BJ (cell line): Measurements from ENCODE around the gene PRTN3. TPM values are rescaled to one million over a fixed set of nuclear protein-coding genes. Genes with fewer than 3 reads are reported as not detected.

Experiments
- CTCF ChIA-PET: fragments of 350-600 bp; formaldehyde crosslinking; extraction: SDS; loops from one replicate; lab custom pipeline; 2021; ENCODE audit warnings: antibody characterized with exemption, inconsistent platforms; lab: Yijun Ruan, JAX
- POLR2A ChIA-PET: fragments of 300-600 bp; sonication (Branson Sonifier 250); formaldehyde crosslinking; extraction: SDS; loops from one replicate; lab custom pipeline; 2021; ENCODE audit warnings: antibody characterized with exemption; lab: Charles Lee
- DNase-seq: peaks from one replicate; pipeline ENCODE4 v3.0.0-alpha.2; 2011; ENCODE audit warnings: low read depth
- H3K27me3 ChIP-seq: 2 replicates; pipeline ENCODE4 v1.6.0; 2011; ENCODE audit warnings: low read length; ENCODE audit not compliant: control insufficient read depth, insufficient read depth
- H3K36me3 ChIP-seq: 2 replicates; pipeline ENCODE4 v1.5.1; 2011; ENCODE audit warnings: low read length; ENCODE audit not compliant: control insufficient read depth, insufficient read depth
- H3K4me3 ChIP-seq: 2 replicates; pipeline ENCODE4 v1.5.1; 2011; ENCODE audit warnings: low read depth, mild to moderate bottlenecking, control low read depth, low read length
- polyA plus RNA-seq: library from polyadenylated mRNA; depleted of rRNA; stranded (reverse); fragments of >200 nt; gene quantifications from 2 replicates; pipeline ENCODE4 v1.2.3, GENCODE V29; 2011
- TF ChIP-seq, protein P1 (sequence below): IDR thresholded peaks from 2 replicates; pipeline ENCODE4 v1.5.1; 2011; ENCODE audit warnings: low read depth, mild to moderate bottlenecking, control low read depth, inconsistent platforms, low read length, moderate library complexity; ENCODE audit not compliant: insufficient read depth

The PRTN3 gene
- polyA plus RNA-seq, 1 experiment = not detected

DNA sequence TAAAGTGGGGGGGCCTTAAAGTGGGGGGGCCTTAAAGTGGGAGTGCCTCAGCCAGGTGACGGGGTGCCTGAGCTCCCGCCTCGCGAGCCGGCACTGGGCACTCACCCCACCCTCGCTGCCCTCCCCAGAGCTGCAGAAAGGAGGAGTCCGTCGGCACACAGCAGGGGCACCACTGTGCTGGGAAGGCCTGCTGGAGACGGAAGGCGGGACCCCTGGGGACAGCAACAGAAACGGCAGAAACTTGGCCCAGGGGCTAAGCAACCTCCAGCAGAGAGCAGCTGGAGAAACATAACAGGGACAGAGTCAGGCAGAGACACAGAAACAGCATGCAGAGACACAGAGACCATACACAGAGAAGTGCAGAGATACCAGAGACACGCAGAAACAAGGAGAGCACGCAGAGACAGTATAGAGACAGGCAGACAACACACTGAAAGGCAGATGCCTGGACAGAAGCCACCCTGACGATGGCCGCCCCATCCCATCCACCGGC lies 26.5 kb downstream of the PRTN3 start:
- H3K4me3 ChIP-seq = no peak overlapping the region
- TF ChIP-seq, protein P1, sequence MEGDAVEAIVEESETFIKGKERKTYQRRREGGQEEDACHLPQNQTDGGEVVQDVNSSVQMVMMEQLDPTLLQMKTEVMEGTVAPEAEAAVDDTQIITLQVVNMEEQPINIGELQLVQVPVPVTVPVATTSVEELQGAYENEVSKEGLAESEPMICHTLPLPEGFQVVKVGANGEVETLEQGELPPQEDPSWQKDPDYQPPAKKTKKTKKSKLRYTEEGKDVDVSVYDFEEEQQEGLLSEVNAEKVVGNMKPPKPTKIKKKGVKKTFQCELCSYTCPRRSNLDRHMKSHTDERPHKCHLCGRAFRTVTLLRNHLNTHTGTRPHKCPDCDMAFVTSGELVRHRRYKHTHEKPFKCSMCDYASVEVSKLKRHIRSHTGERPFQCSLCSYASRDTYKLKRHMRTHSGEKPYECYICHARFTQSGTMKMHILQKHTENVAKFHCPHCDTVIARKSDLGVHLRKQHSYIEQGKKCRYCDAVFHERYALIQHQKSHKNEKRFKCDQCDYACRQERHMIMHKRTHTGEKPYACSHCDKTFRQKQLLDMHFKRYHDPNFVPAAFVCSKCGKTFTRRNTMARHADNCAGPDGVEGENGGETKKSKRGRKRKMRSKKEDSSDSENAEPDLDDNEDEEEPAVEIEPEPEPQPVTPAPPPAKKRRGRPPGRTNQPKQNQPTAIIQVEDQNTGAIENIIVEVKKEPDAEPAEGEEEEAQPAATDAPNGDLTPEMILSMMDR = no peak
- peaks cover 23% of the 10 kb centered on the region for H3K36me3 ChIP-seq
- H3K27me3 ChIP-seq = no peaks in the 10 kb centered on the region
- DNase-seq = no peak
- POLR2A ChIA-PET = no interaction called here
- CTCF ChIA-PET = interaction anchor here (0.6 kb wide), 1 partner anchor 12 kb away, joined by 3 read pairs; no protein-coding TSS in a partner anchor

DNA sequence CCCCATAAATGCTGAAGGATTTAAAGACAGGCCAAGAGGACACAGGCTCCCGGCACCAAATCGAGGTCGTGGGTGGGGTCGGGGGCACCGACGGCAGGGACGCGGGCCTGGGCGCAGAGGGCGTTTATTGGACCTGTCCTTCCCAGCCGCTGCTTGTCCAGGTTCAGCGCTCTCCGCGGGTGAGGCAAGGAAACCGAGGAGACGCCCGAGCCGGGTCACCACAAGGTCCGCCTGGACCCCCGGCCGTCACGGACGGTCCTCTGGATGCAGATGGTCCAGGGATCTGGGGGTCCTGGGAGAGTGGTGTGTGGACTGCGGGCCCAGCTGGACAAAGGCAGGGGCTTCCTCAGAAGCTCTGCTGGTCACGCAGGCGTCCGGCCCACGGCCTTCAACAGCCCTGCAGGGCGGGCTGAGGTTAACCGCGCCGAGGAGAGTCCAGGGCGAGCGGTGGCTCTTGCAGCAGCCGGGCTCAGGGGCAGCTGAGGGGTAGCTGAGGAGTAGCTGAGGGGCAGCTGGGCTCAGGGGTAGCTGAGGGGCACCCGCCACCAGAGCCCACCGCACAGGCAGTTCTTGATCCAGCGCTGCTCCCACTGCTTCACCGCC lies 27.2 kb downstream of the PRTN3 start:
- ChIA-PET CTCF (no interaction called here), POLR2A (no interaction called here)
- DNase-seq = no peak
- Histone ChIP-seq H3K36me3 (peaks cover 23% of the 10 kb centered on the region), H3K27me3 (no peaks in the 10 kb centered on the region), H3K4me3 (no peak overlapping the region)
- TF ChIP-seq, protein P1 = no peak

GRCh38 chr19:868458-869244 lies 27.9 kb downstream of the PRTN3 start:
- ChIA-PET CTCF (interaction anchor here (0.6 kb wide), 1 partner anchor 90 kb away, joined by 3 read pairs; no protein-coding TSS in a partner anchor), POLR2A (no interaction called here)
- Histone ChIP-seq H3K36me3 (peaks cover 26% of the 10 kb centered on the region), H3K27me3 (no peaks in the 10 kb centered on the region), H3K4me3 (no peak overlapping the region)
- TF ChIP-seq, protein P1 = no peak
- no peak for DNase-seq

GRCh38 chr19:869245-870177 lies 28.7 kb downstream of the PRTN3 start:
- Histone ChIP-seq H3K27me3 (no peaks in the 10 kb centered on the region), H3K4me3 (no peak overlapping the region), H3K36me3 (peaks cover 26% of the 10 kb centered on the region)
- TF ChIP-seq, protein P1 = no peak
- ChIA-PET CTCF (interaction anchor here (0.6 kb wide), 1 partner anchor 91 kb away, joined by 3 read pairs; no protein-coding TSS in a partner anchor), POLR2A (interaction anchor here (0.7 kb wide), 1 partner anchor 70 kb away, joined by 4 read pairs; no protein-coding TSS in a partner anchor)
- DNase-seq = peak; percentile 80
